Measurements from ENCODE around the gene SLC19A3.
"Not testable (repeated sequence)": the region's sequence is repeated elsewhere in the genome, so short reads cannot be mapped to it uniquely, and the experiment has no call there.

SLC19A3 gene

GRCh38 chr2:227717687-227718567, at the start of gene SLC19A3:
Gene SLC19A3, minus strand, starts transcription at chr2:227718028. Its CDS starts 15,710 bp downstream, at chr2:227702318.
- no peak for DNase-seq

GRCh38 chr2:227766373-227766883, 48.6 kb upstream of the SLC19A3 start:
- DNase-seq: peak; percentile 61

- DNase-seq: no peak
Measured at GRCh38 chr2:227765788-227766372, 48.1 kb upstream of the SLC19A3 start.

- DNase-seq: no peak
Measured at GRCh38 chr2:227761740-227762476, 44.1 kb upstream of the SLC19A3 start.

GRCh38 chr2:227759411-227760118, 41.7 kb upstream of the SLC19A3 start:
- no peak for DNase-seq

GRCh38 chr2:227756261-227756660, 38.4 kb upstream of the SLC19A3 start:
- not testable (repeated sequence) for DNase-seq

GRCh38 chr2:227748079-227748478, 30.3 kb upstream of the SLC19A3 start:
- no peak for DNase-seq

- DNase-seq: no peak
Measured at GRCh38 chr2:227745594-227745993, 27.8 kb upstream of the SLC19A3 start, which contains the start of gene SCYGR8. Gene SCYGR8, plus strand, starts transcription at chr2:227745894. Its CDS starts 0 bp downstream, at chr2:227745894.

GRCh38 chr2:227740705-227741104, 22.9 kb upstream of the SLC19A3 start:
- not testable (repeated sequence) for DNase-seq

- no peak for DNase-seq
Measured at GRCh38 chr2:227739351-227739750, 21.5 kb upstream of the SLC19A3 start.

GRCh38 chr2:227728035-227728434, 10.2 kb upstream of the SLC19A3 start, which contains the start of gene SCYGR7:
Gene SCYGR7, plus strand, starts transcription at chr2:227728335. Its CDS starts 0 bp downstream, at chr2:227728335.
- DNase-seq: no peak

GRCh38 chr2:227724394-227725039, 6.7 kb upstream of the SLC19A3 start, which contains the start of gene SCYGR6:
Gene SCYGR6, minus strand, starts transcription at chr2:227724757. Its CDS starts 0 bp downstream, at chr2:227724757.
- DNase-seq: no peak

GRCh38 chr2:227722821-227723220, 5.0 kb upstream of the SLC19A3 start:
- not testable (repeated sequence) for DNase-seq

GRCh38 chr2:227720680-227721079, 2.9 kb upstream of the SLC19A3 start:
- no peak for DNase-seq

GRCh38 chr2:227719641-227720040, 1.8 kb upstream of the SLC19A3 start:
- DNase-seq: no peak

GRCh38 chr2:227716501-227716900, 1.3 kb downstream of the SLC19A3 start:
- DNase-seq: no peak

- DNase-seq: no peak
Measured at GRCh38 chr2:227713291-227713690, 4.5 kb downstream of the SLC19A3 start.

GRCh38 chr2:227710986-227711385, 6.8 kb downstream of the SLC19A3 start:
- no peak for DNase-seq

- DNase-seq: no peak
Measured at GRCh38 chr2:227707390-227707789, 10.4 kb downstream of the SLC19A3 start.

- no peak for DNase-seq
Measured at GRCh38 chr2:227706859-227707258, 11.0 kb downstream of the SLC19A3 start.

GRCh38 chr2:227703961-227704360, 13.9 kb downstream of the SLC19A3 start:
- no peak for DNase-seq

GRCh38 chr2:227703280-227703732, 14.5 kb downstream of the SLC19A3 start:
- no peak for DNase-seq

Data from CD4-positive, alpha-beta T cell treated with Interleukin-21 for 1 hour (primary cell).